Left lobe of liver (tissue), 2 donors: Measurements from ENCODE around the gene ZSCAN4. TPM values are rescaled to one million over a fixed set of nuclear protein-coding genes. Genes with fewer than 3 reads are reported as not detected.
A peak's percentile ranks its signal among the peaks of the same experiment; 100 is the strongest.

Experiments used
- ATAC-seq: fragments of 200-7000 bp; cut with Tn5 transposase; one replicate; pipeline ENCODE4 v1.9.1; 2020; ENCODE audit warnings: mild to moderate bottlenecking, moderate library complexity
- DNase-seq: peaks from one replicate; pipeline ENCODE4 v3.0.0-alpha.2; 2020; ENCODE audit warnings: low spot score
- total RNA-seq: library from RNA; stranded (reverse); gene quantifications from one replicate; pipeline ENCODE4 v1.2.1, GENCODE V29; 2021
- donor health status: DM: no; HTN: no; CAD: no; lungs with moderate emphysema.
- donor health status: DM: no; HTN: yes; CAD: no.

Gene ZSCAN4, protein sequence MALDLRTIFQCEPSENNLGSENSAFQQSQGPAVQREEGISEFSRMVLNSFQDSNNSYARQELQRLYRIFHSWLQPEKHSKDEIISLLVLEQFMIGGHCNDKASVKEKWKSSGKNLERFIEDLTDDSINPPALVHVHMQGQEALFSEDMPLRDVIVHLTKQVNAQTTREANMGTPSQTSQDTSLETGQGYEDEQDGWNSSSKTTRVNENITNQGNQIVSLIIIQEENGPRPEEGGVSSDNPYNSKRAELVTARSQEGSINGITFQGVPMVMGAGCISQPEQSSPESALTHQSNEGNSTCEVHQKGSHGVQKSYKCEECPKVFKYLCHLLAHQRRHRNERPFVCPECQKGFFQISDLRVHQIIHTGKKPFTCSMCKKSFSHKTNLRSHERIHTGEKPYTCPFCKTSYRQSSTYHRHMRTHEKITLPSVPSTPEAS
- not detected for total RNA-seq

DNA sequence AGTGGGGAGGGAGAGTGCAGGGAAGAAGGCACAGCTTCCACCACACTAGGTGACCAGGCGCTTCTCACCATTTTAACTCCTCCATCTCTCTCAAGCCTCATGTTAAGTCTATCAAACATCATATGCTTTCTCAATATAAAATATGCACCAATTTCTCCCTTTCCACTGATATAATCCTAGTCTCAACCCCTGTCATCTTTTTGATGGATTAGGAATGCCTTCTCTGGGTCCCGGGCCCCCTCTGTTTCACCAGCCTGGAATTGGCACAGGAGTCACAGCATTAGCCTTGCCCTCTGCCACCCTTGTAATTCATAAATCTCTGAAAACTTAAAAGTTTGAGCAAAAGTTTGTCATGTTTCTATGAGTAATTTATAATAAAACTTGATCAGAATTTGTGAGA is at the start of gene ZSCAN4:
ZSCAN4 (plus strand) TSS at position 301 of the 400 bp plus-strand sequence. CDS start 7,211 bp downstream, outside the sequence.
- DNase-seq: no peak
- ATAC-seq: no peak

DNA sequence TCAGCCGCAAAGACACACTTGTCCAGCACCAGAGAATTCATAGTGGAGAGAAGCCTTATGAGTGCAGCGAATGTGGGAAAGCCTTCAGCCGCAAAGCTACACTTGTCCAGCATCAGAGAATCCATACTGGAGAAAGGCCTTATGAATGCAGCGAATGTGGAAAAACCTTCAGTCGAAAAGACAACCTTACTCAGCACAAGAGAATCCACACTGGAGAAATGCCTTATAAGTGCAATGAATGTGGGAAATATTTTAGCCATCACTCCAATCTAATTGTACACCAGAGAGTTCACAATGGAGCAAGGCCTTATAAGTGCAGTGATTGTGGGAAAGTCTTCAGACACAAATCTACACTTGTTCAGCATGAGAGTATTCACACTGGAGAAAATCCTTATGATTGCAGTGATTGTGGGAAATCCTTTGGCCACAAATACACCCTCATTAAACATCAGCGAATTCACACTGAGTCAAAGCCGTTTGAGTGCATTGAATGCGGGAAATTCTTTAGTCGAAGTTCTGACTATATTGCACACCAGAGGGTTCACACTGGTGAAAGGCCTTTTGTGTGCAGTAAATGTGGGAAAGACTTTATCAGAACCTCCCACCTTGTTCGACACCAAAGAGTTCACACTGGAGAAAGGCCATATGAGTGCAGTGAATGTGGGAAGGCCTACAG is 47.9 kb upstream of the ZSCAN4 start:
- DNase-seq: no peak
- ATAC-seq: no peak

DNA sequence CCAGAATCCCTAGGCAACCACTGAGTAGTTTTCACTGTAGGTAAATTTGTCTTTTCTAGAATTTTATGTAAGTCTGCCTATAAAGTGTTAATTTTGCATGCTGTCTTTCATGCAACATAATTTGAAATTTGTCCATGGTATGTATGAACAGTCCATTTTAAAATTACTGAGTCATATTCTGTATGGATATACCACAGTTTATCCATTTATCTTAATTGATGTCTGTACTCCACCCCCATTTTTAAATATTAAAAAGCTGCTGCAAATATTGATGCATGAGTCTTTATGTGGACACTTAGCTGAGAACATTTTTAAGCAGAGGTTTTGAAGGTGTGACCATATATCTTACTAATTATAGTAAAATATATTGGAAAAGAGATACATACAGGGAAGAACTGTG is 45.6 kb upstream of the ZSCAN4 start:
- DNase-seq (no peak), ATAC-seq (no peak)

DNA sequence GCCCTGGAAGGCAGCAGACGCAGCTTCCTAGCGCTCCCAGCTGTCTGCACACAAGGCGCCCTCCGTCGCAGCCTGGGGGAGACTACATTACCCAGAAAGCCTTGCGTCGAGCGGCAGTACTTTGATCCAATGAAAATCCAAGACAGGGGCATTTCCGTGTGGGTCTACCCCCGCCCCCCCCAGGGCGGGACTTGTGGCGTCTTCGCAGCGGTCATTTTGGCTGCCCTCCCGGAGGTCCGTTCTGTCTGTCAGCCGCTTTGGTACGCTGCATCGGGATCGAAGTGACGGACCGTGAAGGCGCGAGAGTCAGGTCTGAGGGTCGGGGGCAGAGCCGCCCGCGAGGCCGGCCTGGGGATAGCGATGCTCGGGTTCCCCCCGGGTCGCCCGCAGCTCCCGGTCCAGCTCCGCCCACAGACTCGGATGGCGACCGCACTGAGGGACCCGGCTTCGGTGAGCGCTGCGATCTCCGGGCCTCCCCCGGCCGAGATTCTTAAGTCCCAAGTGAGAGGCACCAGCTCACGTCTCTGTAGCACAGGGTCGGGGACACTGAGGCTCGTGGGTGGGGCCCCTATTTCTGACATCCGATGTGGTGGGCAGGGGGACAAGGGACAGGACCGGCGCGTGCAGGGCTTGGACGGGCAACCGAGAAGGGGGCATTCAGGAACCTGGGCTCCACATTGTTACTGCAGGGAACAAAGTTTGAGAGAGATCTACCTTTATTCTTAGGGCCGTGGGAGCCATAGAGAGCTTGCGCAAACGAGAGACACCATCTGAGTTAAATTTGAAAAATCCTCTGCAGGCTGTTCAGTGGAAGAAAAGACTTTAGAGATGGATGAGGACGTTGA is 35.5 kb upstream of the ZSCAN4 start, which contains the start of gene ZNF211:
ZNF211 (plus strand) TSS at position 182 of the 845 bp plus-strand sequence; CDS start at position 361, 179 bp downstream.
- ATAC-seq (peak; percentile 100), DNase-seq (peak; percentile 94)

DNA sequence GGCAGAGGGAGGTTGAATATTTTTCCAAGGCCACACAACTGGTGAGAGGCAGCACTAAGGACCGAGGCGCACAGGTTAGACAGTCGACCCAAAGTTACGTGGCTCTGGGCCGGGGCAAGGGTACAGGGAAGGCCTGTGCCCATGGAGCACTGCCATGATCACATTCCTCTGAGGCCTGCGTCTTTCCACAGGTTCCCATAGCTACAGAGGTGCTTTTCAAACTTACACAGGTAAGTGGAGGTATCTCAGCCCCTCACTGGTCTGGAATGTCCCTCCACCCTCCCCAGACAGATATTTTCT is 35.0 kb upstream of the ZSCAN4 start:
- ATAC-seq (no peak), DNase-seq (no peak)

DNA sequence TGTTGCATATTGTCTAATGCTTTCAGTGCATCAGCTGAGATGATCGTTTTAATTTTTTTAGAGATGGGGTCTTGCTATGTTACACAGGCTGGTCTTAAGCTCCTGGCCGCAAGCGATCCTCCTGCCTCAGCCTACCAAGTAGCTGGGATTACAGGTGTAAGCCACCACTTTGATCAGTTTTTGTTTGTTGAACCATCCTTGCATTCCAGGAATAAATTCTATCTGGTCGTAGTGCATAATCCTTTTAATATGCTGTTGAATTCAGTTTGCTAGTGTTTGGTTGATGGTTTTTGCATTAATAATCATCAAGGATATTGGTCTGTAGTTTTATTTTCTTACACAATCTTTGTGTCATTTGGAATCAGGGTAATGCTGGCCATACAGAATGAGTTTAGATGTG is 31.4 kb upstream of the ZSCAN4 start:
- ATAC-seq (no peak), DNase-seq (no peak)

DNA sequence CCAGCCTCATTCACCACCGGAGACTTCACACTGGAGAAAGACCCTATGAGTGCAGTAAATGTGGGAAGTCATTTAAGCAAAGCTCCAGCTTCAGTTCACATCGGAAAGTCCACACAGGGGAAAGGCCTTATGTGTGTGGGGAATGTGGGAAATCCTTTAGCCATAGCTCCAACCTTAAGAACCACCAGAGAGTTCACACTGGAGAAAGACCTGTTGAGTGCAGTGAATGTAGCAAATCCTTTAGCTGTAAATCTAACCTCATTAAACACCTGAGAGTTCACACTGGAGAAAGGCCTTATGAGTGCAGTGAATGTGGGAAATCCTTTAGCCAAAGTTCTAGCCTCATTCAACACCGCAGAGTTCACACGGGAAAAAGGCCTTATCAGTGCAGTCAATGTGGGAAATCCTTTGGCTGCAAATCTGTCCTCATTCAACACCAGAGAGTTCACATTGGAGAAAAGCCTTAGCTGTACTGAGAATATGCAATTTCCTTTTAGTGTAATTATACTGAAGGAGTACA is 27.0 kb upstream of the ZSCAN4 start:
- ATAC-seq: no peak
- DNase-seq: no peak

DNA sequence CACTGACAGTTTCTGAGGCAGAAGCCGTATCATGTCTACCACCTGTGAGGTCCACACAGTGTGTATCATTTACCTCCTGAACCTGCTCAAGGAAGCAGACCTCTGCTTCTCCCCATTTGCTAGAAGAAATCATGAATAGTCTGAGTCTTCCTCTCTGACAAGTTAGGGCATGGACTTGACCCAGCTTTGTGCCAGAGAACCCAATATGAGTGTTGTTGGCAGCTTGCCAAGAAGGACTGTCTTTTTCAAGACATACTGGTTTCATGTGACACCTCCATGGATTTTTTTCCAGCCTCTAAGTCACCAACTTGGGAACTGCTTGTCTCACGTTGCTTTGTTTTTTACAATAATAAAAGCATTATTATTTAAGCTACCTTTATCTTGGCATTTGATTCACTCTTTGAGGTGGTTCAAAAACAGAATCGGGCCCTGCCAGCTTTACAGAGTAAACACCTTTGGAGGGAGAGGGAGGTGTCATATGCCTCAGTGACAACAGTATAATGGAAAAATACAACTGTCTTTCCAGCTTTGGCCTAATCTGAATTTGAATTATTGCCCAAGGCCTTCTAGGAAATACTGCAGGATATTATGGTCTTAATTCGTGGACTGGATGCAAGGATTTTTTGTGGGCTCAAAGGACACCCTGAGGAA is 26.2 kb upstream of the ZSCAN4 start:
- ATAC-seq (no peak), DNase-seq (no peak)

DNA sequence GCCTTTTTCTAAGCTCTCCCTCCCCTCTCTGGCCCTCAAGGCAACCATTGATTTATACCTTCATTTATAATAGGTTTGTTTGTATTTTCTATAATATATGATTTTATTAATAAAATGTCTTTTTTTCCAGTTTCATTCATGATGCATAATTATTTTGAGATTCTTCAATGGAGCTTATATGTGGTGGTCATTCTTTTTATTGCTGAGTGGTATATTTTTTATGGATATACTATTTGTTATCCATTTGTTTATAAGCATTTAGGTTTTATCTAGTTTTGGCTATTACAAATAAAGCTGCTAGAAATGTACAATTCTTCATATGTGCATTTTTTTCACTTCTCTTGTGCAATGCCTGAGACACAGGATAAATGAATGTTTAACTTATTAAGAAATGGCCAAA is 25.0 kb upstream of the ZSCAN4 start:
- no peak for ATAC-seq
- no peak for DNase-seq

DNA sequence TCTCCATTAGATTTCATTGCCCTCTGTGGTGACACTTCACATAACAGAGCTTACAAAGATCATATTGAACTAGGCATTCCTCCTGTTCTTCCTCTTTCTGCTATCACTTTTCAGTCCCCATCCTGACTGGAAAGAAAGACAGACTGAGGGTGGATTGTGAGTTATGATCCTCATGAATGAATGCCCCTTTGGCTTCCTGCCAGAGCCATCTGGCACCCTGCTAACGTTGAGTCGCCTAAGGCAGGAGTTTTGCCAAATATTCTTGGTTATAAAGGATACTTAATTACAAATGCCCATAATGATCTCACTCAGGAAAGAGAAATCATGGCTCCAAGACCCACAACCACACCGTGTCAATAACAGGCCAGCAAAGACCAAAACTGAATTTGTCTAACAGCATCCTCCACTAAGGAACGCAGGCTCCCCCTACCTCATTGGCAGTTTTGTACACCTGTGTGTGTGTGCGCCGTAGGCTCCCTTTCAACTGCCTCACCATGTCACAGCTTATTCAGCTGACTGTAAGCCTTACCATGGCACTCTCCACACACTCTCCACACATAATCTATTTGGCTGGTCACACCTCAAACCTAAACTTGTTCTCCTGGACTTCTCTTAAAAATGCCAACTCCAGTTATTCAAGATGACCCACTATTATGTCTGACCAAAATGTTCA is 20.3 kb upstream of the ZSCAN4 start:
- DNase-seq (no peak), ATAC-seq (no peak)

DNA sequence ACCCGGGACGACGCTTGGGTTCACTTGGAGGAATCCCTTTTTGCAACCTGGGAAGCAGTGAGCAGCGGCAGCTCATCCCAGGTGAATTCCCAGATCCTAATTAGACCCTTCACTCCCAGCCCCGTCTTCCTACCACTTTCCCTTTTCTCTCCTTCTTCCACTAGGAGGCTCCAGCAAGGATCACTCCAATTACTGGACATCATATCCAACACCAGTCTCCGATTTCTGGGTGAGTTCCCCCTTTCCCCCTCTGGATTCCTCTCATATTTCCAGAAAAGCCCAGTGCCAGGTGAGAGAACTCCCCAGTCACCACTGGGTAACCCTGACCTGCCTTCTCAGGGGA is 17.1 kb upstream of the ZSCAN4 start:
- DNase-seq (no peak), ATAC-seq (no peak)

DNA sequence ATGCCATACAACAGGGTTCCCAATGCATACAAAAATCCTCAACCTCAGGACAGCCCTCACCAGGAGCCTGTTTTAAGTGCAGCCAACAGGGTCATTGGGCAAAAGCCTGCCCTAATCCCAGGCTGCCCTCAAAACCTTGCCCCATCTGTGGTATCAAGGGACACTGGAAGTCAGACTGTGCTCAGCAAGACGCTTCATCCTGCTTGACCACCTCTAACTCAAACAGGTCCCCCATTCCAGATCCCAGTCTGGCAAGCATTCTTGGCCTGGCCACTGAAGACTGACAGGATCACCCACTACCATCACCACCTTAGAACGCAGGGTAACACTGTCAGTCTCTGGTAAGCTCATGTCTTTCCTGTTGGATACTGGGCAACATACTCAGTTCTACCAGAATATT is 15.0 kb upstream of the ZSCAN4 start:
- DNase-seq: no peak
- ATAC-seq: no peak

DNA sequence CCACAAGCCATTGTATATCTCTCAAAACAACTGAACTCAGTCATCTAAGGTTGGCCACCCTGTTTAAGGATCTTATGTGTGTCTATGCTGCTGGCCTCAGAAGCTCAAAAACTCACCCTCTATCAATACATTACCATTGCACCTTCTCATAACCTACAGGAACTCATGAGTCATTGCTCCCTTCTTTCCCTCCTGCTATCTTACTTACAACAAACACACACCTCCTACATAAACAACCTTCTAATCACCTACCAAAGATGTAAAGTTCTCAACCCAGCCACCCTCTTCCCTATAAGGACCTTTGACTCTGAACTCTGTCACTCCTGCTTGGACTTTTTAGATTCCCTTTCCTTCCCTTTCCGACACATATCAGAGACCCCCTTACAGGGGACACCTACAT is 13.3 kb upstream of the ZSCAN4 start:
- no peak for DNase-seq
- ATAC-seq: no peak

DNA sequence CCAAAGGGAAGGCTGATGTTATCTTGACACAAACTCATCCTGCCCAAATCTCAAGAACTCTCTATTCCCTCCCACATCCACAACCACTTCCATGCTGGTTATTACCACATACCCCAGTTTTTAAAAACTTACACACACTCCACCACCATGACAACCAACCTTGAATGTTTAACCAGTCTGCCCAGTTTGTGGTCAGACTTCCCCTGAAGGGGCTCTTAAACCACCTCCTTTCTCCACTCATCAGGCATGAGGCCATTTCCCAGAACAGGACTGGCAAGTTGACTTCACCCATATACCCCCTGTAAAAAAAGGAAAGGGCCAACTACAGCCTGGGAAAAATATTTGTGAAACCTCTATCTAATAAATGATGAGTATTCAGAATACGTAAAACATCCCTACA is 12.4 kb upstream of the ZSCAN4 start:
- ATAC-seq: no peak
- no peak for DNase-seq

DNA sequence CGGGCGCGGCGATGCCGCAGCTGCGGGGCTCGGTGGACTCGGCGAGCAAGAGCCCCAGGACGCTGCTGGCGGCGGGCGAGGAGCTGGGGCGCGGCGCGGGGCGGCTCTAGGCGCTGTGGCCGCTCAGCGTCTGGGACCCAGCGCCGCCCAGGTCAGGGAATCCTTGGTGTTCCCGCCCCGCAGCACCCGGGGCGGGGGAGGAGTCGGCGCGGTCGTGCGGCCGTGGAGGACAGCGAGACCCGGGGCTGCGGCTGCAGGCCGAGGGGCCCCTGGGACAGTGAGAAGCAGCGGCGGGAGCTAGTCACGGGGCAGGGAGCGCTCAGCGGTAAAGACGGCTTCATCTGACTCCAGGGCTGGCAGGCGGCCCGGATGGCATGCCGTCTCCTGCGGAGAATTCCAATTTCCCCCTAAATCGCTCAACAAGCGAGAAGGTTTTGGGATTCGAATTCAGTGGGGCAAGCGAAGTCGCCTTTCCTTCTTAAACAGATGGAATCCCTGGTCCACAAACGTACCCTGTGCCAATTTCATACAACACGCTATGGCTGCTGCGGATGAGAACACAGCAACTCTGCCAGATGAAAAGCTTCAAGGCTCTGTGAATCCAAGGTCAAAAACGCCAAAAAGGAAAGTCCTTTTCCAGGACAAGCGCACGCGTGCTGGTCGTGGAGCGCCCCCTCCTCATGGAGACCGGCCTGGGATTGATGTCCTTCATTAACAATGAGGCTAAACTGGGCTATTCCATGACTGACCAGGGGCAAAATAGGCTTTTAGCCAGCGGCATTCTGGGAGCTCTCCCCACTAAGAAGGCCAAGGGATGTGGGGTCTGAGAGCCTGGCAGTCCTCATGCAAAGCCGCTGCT is 4.2 kb upstream of the ZSCAN4 start:
- DNase-seq (peak; percentile 47), ATAC-seq (peak; percentile 74)

DNA sequence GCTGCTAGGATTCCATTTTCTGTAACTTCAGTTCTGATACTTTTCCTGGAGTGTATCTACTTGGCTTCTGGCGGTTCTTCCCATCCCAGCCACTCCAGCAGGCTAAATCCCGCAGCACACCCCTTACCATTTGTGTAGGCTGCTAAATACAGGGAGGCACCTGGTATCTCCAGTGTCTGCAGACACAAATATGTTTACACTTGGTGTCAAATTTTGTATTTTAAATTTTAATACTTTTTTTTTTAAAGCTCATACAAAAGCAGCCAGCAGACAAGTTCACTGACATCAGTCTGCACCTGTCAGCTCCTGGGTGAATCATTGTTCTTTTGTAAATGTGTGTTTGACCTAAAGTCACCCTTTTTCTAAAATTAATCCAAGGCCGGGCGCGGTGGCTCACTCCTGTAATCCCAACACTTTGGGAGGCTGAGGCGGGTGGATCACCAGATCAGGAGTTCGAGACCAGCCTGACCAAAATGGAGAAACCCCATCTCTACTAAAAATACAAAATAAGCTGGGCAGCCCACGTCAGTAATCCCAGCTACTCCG is 3.4 kb upstream of the ZSCAN4 start:
- DNase-seq (no peak), ATAC-seq (no peak)

DNA sequence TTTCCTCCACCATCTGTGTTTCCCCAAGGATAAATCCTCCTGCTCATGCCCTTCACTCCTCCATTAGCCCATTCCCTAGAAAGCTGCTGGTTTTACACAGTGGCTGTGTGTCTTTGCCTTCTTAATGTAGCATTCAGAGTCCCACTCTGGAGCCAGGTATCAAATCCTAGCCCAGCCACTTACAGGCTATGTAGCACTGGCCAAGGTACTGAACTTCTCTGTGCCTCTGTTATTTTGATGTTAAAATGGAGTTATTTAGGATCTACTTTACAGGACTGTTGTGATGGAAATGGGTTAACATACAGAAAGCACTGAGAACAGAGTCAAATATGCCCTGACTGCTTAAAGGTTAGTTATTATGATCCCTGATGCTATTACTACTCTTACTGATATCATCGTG is 1.5 kb upstream of the ZSCAN4 start:
- DNase-seq: no peak
- no peak for ATAC-seq

DNA sequence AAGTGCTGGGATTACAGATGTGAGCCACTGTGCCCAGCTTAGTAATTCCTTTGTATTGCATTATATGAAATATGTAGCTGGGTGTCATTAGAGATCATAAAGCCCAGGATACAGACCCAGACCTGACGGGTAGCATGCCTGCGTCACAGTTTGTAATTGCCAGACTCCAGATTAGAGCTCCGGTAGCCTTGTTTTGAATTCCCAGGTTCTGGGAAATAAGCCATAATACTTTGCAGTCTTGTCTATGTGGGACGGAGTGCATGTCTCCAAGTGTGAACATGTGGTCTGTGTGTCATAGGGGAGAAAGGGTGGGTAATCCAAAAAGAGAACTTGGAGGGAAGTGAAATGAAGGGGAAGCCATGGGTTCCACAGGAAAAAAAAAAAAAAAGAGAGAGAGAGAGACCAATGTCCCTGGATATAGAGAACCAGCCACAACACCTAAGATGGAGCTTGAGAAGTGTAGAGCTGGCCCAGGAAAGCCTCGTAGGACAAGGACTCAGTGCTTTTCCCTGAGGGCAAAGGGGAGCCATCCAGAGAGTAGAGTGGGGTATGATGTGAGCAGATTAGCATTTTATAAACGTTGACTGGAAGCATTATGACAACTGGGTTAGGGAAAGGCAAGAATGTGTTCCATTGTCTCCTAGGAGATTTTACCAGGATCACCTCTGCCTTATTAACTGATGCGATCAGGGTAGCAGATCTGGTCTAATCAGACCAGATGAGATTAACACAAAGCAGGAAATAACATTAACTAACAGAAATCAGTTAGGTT is 2.6 kb downstream of the ZSCAN4 start:
- DNase-seq (no peak), ATAC-seq (no peak)
